K562 (cell line): ENCODE data around the gene BNIP3. TPM values are rescaled to one million over a fixed set of nuclear protein-coding genes. Genes with fewer than 3 reads are reported as not detected.
A peak's percentile ranks its signal among the peaks of the same experiment; 100 is the strongest.

Source experiments
- ATAC-seq: fragments of 200-7000 bp; cut with Tn5 transposase; 3 replicates; pipeline ENCODE4 v1.9.1; 2020; ENCODE audit warnings: moderate library complexity
- BruUV-seq: library from RNA; stranded (reverse); fragments of 400-500 nt; replicated peaks from 2 replicates; lab custom pipeline; 2021; lab: Mats Ljungman, UMichigan
- CTCF ChIA-PET: fragments of 300-600 bp; formaldehyde crosslinking; extraction: SDS; loops from one replicate; lab custom pipeline; 2021; ENCODE audit warnings: low intra/inter-chr PET ratio; lab: Yijun Ruan, JAX
- POLR2A ChIA-PET: fragments of 300-600, 350-650 bp; sonication (Branson Sonifier 250); formaldehyde crosslinking; extraction: SDS; loops from one replicate; lab custom pipeline; 2021; ENCODE audit warnings: antibody characterized with exemption, inconsistent platforms; lab: Yijun Ruan, JAX
- DNase-seq, 4 experiments: peaks; one replicate each; pipeline versions ENCODE4 v3.0.0 to v3.0.0-alpha.2; 2011 to 2018; ENCODE audit warnings: low spot score in 3 of 4, mixed read lengths in 3 of 4; ENCODE audit errors: extremely low read depth in 1 of 4
- FAIRE-seq: peaks from 2 replicates; lab custom pipeline; 2011; peaks lifted over from hg19 to GRCh38; lab: Jason Lieb, UNC
- H2AFZ ChIP-seq: 2 replicates; pipeline ENCODE4 v1.6.0; 2011; ENCODE audit warnings: low read depth, low read length, control low read depth, inconsistent platforms
- H3K27ac ChIP-seq: fragments of 200-600 bp; 3 replicates; pipeline ENCODE4 v1.8.0; 2011; ENCODE audit warnings: low read depth, mild to moderate bottlenecking, control low read depth, inconsistent platforms, low read length, moderate library complexity, mixed read lengths; ENCODE audit errors: extremely low read depth
- H3K27me3 ChIP-seq, 2 experiments: fragments of 300-600 bp in 1 of 2; 2 replicates in 1 of 2; 3 replicates in 1 of 2; pipeline versions ENCODE4 v1.6.0 to v1.8.0; 2011; ENCODE audit warnings: inconsistent platforms in 2 of 2, low read length in 2 of 2, mild to moderate bottlenecking in 1 of 2, mixed read lengths in 1 of 2, moderate library complexity in 1 of 2; ENCODE audit not compliant: control insufficient read depth in 2 of 2, insufficient read depth in 2 of 2
- H3K36me3 ChIP-seq: fragments of 300-600 bp; 3 replicates; pipeline ENCODE4 v1.8.0; 2011; ENCODE audit warnings: mild to moderate bottlenecking, low read length, inconsistent platforms; ENCODE audit not compliant: control insufficient read depth, insufficient read depth
- H3K4me1 ChIP-seq, 2 experiments: fragments of 200-600 bp in 1 of 2; replicated peaks in 1 of 2; 2 replicates in 1 of 2; 3 replicates in 1 of 2; pipeline versions ENCODE4 v1.5.1 to v1.8.0; 2011; ENCODE audit warnings: inconsistent platforms in 2 of 2, low read length in 2 of 2, mild to moderate bottlenecking in 1 of 2, mixed read lengths in 1 of 2, moderate library complexity in 1 of 2; ENCODE audit not compliant: control insufficient read depth in 2 of 2, insufficient read depth in 2 of 2
- H3K4me2 ChIP-seq: 2 replicates; pipeline ENCODE4 v1.6.1; 2011; ENCODE audit warnings: low read length, control low read depth, inconsistent platforms, mixed read lengths; ENCODE audit not compliant: insufficient read depth
- H3K4me3 ChIP-seq: fragments of 200-600 bp; sonication (generic), shearing (Covaris generic); 2 replicates; pipeline ENCODE4 v1.5.1; 2016; ENCODE audit warnings: control low read depth, inconsistent platforms
- H3K79me2 ChIP-seq: fragments of 200-600 bp; 3 replicates; pipeline ENCODE4 v1.8.0; 2011; ENCODE audit warnings: low read length, inconsistent platforms; ENCODE audit not compliant: control insufficient read depth, insufficient read depth
- H3K9ac ChIP-seq, 2 experiments: 2 replicates each; pipeline versions ENCODE4 v1.6.0 to v1.6.1; 2011; ENCODE audit warnings: low read depth in 2 of 2, low read length in 2 of 2, control low read depth in 1 of 2, inconsistent platforms in 1 of 2, mild to moderate bottlenecking in 1 of 2, mixed read lengths in 1 of 2; ENCODE audit not compliant: insufficient read depth in 1 of 2
- H3K9me1 ChIP-seq: one replicate; pipeline ENCODE4 v1.6.0; 2011; ENCODE audit warnings: inconsistent platforms, mild to moderate bottlenecking, low read length, moderate library complexity; ENCODE audit not compliant: control insufficient read depth, insufficient read depth
- H3K9me3 ChIP-seq: replicated peaks from 2 replicates; pipeline ENCODE4 v1.5.1; 2011; ENCODE audit warnings: low read depth, low read length, inconsistent platforms; ENCODE audit not compliant: control insufficient read depth, insufficient read depth
- H4K20me1 ChIP-seq: replicated peaks from 2 replicates; pipeline ENCODE4 v1.6.1; 2011; ENCODE audit warnings: low read length, inconsistent platforms, mixed read lengths; ENCODE audit not compliant: control insufficient read depth, insufficient read depth
- SIN3B ChIP-seq: fragments of 450-650 bp; IDR thresholded peaks from 2 replicates; pipeline ENCODE4 v1.6.1; 2017; ENCODE audit warnings: low read depth, mild to moderate bottlenecking, moderate library complexity
- SIRT6 ChIP-seq: IDR thresholded peaks from one replicate; pipeline ENCODE4 v1.6.1; 2012; ENCODE audit warnings: low read depth, mild to moderate bottlenecking, control low read depth, inconsistent platforms, low read length, moderate library complexity
- ZNF121 ChIP-seq: sonication (generic); formaldehyde crosslinking; conservative IDR thresholded peaks from 2 replicates; pipeline ENCODE4 v1.8.0; 2022; ENCODE audit warnings: missing genetic modification reagents
- ZNF316 ChIP-seq: fragments of 450-650 bp; IDR thresholded peaks from 2 replicates; pipeline ENCODE4 v1.6.1; 2016
- ZZZ3 ChIP-seq: fragments of 450-650 bp; IDR thresholded peaks from 2 replicates; pipeline ENCODE4 v1.6.1; 2016; ENCODE audit warnings: antibody characterized with exemption, mild to moderate bottlenecking, moderate library complexity
- WGBS: fragments of 100-300 bp; shearing (Covaris generic); methylation state at CpG from one replicate; pipeline ENCODE4 v1.1.6; 2016; ENCODE audit warnings: low coverage, mixed read lengths; ENCODE audit not compliant: insufficient coverage; ENCODE audit errors: missing lambda C conversion rate; 5-methylcytosine and 5-hydroxymethylcytosine counted together
- in situ Hi-C: fragments of 300-500 bp; cut with MboI; formaldehyde crosslinking; loops from 4 replicates; pipeline ENCODE4 v1.15.0; 2018; ENCODE audit warnings: inconsistent platforms, mixed read lengths
- intact Hi-C: fragments of 100-400 bp; cut with micrococcal nuclease; formaldehyde crosslinking; loops from 2 replicates; pipeline ENCODE4 v1.14.2; 2022
- polyA plus RNA-seq, 8 experiments: library from polyadenylated mRNA; depleted of rRNA in 4 of 8; stranded (reverse) in 5 of 8; unstranded in 3 of 8; fragments of >200 nt; fragmentation: Nextera tagmentation in 2 of 8; fragmentation: Illumina TruSeq in 1 of 8; extraction: Ambion mirVana in 2 of 8; extraction: Trizol in 1 of 8; gene quantifications; 2 replicates each; pipeline versions ENCODE4 v1.2.1 to v1.2.3, GENCODE V29; 2011 to 2014; ENCODE audit warnings: inconsistent platforms in 1 of 8, missing spikeins in 1 of 8
- total RNA-seq, 7 experiments: library from RNA; depleted of rRNA in 6 of 7; stranded (reverse); fragments of >200 nt in 6 of 7; fragmentation: Illumina TruSeq in 2 of 7; extraction: Trizol in 2 of 7; gene quantifications; 2 replicates each; pipeline versions ENCODE4 v1.2.1 to v1.2.3, GENCODE V29; 2011 to 2021; ENCODE audit warnings: low replicate concordance in 1 of 7
- TF ChIP-seq, protein P1 (sequence below), 3 experiments: IDR thresholded peaks in 2 of 3; conservative IDR thresholded peaks in 1 of 3; 2 replicates each; pipeline ENCODE4 v1.5.1; 2011 to 2012; ENCODE audit warnings: low read length in 3 of 3, mild to moderate bottlenecking in 3 of 3, control low read depth in 2 of 3, improper control_type of control experiment in 1 of 3, inconsistent platforms in 1 of 3, low read depth in 1 of 3, mixed read lengths in 1 of 3, moderate library complexity in 1 of 3; ENCODE audit not compliant: insufficient read depth in 2 of 3

The BNIP3 gene
- total and polyA plus RNA-seq, 9 of the 15 experiments (the other 6 are each of a cell fraction or from before 2014, with no cell fraction given), result 9.2 to 119 (median 42.2) TPM

DNA sequence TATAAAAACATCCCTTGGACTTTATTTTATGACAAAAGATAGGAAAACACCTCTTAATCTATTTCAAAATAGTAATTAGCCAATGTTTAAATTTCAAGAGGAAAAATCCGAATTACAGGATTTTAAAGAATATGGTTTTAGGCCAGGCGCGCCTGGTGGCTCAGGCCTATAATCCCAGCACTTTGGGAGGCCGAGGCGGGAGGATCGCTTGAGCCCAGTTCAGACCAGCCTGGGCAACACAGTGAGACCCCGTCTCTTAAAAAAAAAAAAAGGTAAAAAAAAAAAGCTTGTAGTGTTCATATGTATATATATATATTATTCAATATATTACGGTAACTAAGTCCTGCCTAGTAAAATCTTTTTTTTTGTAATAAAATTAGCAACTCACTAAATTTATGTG, 1.4 kb downstream of the BNIP3 start:
- Histone ChIP-seq H3K27me3 (no peaks in the 10 kb centered on the region), H3K9ac (peak overlapping the region; percentile 62 to 89), H3K79me2 (peaks cover 74% of the 10 kb centered on the region), H4K20me1 (peaks cover 35% of the 10 kb centered on the region), H3K9me1 (peaks cover 4% of the 10 kb centered on the region), H3K4me1 (peaks cover 30 to 35% of the 10 kb centered on the region in 2 experiments; a peak in 4 of 5 replicates), H3K4me2 (peak overlapping the region; percentile 84), H2AFZ (no peak overlapping the region), H3K9me3 (no peaks in the 10 kb centered on the region), H3K27ac (peak overlapping the region; percentile 67; the same call in 2 of the 3 replicates), H3K36me3 (peaks cover 35% of the 10 kb centered on the region), H3K4me3 (peak overlapping the region; percentile 68)
- ATAC-seq, result no peak
- ChIA-PET POLR2A (no interaction called here), CTCF (no interaction called here)
- WGBS, result 55% methylated on average over 8 of the region's 8 CpGs
- no peak for DNase-seq
- no TSS peak for BruUV-seq
- TF ChIP-seq SIN3B, result no peak
- no peak for TF ChIP-seq ZZZ3
- TF ChIP-seq ZNF316, result 0 out of 2 replicates have a peak, but pooled peaks have one; percentile 0
- TF ChIP-seq, protein P1, sequence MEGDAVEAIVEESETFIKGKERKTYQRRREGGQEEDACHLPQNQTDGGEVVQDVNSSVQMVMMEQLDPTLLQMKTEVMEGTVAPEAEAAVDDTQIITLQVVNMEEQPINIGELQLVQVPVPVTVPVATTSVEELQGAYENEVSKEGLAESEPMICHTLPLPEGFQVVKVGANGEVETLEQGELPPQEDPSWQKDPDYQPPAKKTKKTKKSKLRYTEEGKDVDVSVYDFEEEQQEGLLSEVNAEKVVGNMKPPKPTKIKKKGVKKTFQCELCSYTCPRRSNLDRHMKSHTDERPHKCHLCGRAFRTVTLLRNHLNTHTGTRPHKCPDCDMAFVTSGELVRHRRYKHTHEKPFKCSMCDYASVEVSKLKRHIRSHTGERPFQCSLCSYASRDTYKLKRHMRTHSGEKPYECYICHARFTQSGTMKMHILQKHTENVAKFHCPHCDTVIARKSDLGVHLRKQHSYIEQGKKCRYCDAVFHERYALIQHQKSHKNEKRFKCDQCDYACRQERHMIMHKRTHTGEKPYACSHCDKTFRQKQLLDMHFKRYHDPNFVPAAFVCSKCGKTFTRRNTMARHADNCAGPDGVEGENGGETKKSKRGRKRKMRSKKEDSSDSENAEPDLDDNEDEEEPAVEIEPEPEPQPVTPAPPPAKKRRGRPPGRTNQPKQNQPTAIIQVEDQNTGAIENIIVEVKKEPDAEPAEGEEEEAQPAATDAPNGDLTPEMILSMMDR (IDR thresholded peaks at IDR 0.05 in 2 of 3, conservative IDR thresholded peaks at IDR 0.05 in 1 of 3; ENCODE audit: insufficient read depth in 2 of 3, low read depth in 1 of 3, low read length in 3 of 3), result no peak
- TF ChIP-seq SIRT6, result no peak
- peak; percentile 84 for TF ChIP-seq ZNF121 (CRISPR knock-in tag)
- in situ Hi-C loops, result no loop called here
- FAIRE-seq, result no peak
- intact Hi-C loops, result loop anchor here (5.0 to 10.0 kb wide), 2 partner anchors 42 to 76 kb away; partner anchors contain the start of gene PPP2R2D
